GM12878 (cell line): ENCODE data around the gene SVIL. TPM values are rescaled to one million over a fixed set of nuclear protein-coding genes. Genes with fewer than 3 reads are reported as not detected.
"Not testable (repeated sequence)": the region's sequence is repeated elsewhere in the genome, so short reads cannot be mapped to it uniquely, and the experiment has no call there.

Experiments
- ATAC-seq: fragments of 200-7000 bp; cut with Tn5 transposase; 3 replicates; pipeline ENCODE4 v1.9.1; 2020; ENCODE audit warnings: mild to moderate bottlenecking, moderate library complexity
- BruUV-seq: library from RNA; stranded (reverse); fragments of 400-500 nt; replicated peaks from 2 replicates; lab custom pipeline; 2021; lab: Mats Ljungman, UMichigan
- CTCF ChIA-PET: fragments of 300-600 bp; sonication (Branson Sonifier 250); formaldehyde crosslinking; extraction: SDS; loops from one replicate; lab custom pipeline; 2021; ENCODE audit warnings: inconsistent platforms; lab: Yijun Ruan, JAX
- POLR2A ChIA-PET: fragments of 350-600 bp; formaldehyde crosslinking; extraction: SDS; loops from one replicate; lab custom pipeline; 2021; ENCODE audit warnings: inconsistent platforms; lab: Charles Lee
- RAD21 ChIA-PET: fragments of 300-600 bp; sonication (Branson Sonifier 250); formaldehyde crosslinking; loops from one replicate; lab custom pipeline; 2023; ENCODE audit warnings: antibody characterized with exemption; ENCODE audit not compliant: unreplicated experiment; lab: Charles Lee
- SMC1A ChIA-PET: fragments of 300-600 bp; sonication (Branson Sonifier 250); formaldehyde crosslinking; loops from one replicate; lab custom pipeline; 2023; ENCODE audit not compliant: unreplicated experiment, uncharacterized antibody; lab: Charles Lee
- DNase-seq: peaks from one replicate; pipeline ENCODE4 v3.0.0-alpha.2; 2011; ENCODE audit warnings: low read depth, low spot score
- FAIRE-seq: peaks from 3 replicates; lab custom pipeline; 2011; peaks lifted over from hg19 to GRCh38; lab: Jason Lieb, UNC
- H2AFZ ChIP-seq: 2 replicates; pipeline ENCODE4 v1.6.0; 2011; ENCODE audit warnings: low read depth, low read length, control low read depth; ENCODE audit not compliant: control insufficient read depth
- H3K27ac ChIP-seq: 2 replicates; pipeline ENCODE4 v1.5.1; 2011; ENCODE audit warnings: control low read depth; ENCODE audit not compliant: control insufficient read depth, insufficient read depth
- H3K27me3 ChIP-seq, 2 experiments: replicated peaks in 1 of 2; 2 replicates each; pipeline versions ENCODE4 v1.6.0 to v1.6.1; 2011; ENCODE audit warnings: low read length in 1 of 2; ENCODE audit not compliant: control insufficient read depth in 2 of 2, insufficient read depth in 2 of 2
- H3K36me3 ChIP-seq, 2 experiments: 2 replicates each; pipeline ENCODE4 v1.5.1; 2011; ENCODE audit warnings: low read length in 1 of 2; ENCODE audit not compliant: control insufficient read depth in 2 of 2, insufficient read depth in 2 of 2
- H3K4me1 ChIP-seq: 2 replicates; pipeline ENCODE4 v1.6.1; 2011; ENCODE audit warnings: mild to moderate bottlenecking, low read length, moderate library complexity, mixed read lengths; ENCODE audit not compliant: control insufficient read depth, insufficient read depth
- H3K4me2 ChIP-seq: 2 replicates; pipeline ENCODE4 v1.6.0; 2011; ENCODE audit warnings: control low read depth; ENCODE audit not compliant: control insufficient read depth, insufficient read depth
- H3K4me3 ChIP-seq: fragments of 200-600 bp; sonication (generic); 2 replicates; pipeline ENCODE4 v1.5.1; 2016
- H3K79me2 ChIP-seq: 2 replicates; pipeline ENCODE4 v1.6.0; 2011; ENCODE audit warnings: low read length; ENCODE audit not compliant: control insufficient read depth, insufficient read depth
- H3K9ac ChIP-seq: 2 replicates; pipeline ENCODE4 v1.8.0; 2011; ENCODE audit warnings: low read length, control low read depth, mixed read lengths; ENCODE audit not compliant: control insufficient read depth, insufficient read depth
- H3K9me3 ChIP-seq: replicated peaks from 3 replicates; pipeline ENCODE4 v1.5.1; 2011; ENCODE audit warnings: mild to moderate bottlenecking, low read length; ENCODE audit not compliant: control insufficient read depth, insufficient read depth
- H4K20me1 ChIP-seq: 2 replicates; pipeline ENCODE4 v1.6.0; 2011; ENCODE audit not compliant: control insufficient read depth, insufficient read depth
- ATF3 ChIP-seq: IDR thresholded peaks from 2 replicates; pipeline ENCODE4 v1.6.1; 2011; ENCODE audit warnings: low read depth, mild to moderate bottlenecking, low read length, moderate library complexity, borderline replicate concordance; ENCODE audit errors: extremely low read depth
- CEBPB ChIP-seq, 2 experiments: fragments of 150-350 bp in 1 of 2; IDR thresholded peaks; 2 replicates each; pipeline ENCODE4 v1.6.1; 2012 to 2014; ENCODE audit warnings: low read depth in 2 of 2, low read length in 2 of 2, borderline replicate concordance in 1 of 2, inconsistent platforms in 1 of 2
- CEBPZ ChIP-seq: fragments of 150-350 bp; IDR thresholded peaks from 2 replicates; pipeline ENCODE4 v1.6.1; 2016; ENCODE audit warnings: low read depth, low read length
- IKZF1 ChIP-seq: fragments of 450-650 bp; conservative IDR thresholded peaks from 2 replicates; pipeline ENCODE4 v1.6.1; 2017; ENCODE audit warnings: antibody characterized with exemption, mild to moderate bottlenecking
- IKZF2 ChIP-seq, 2 experiments: fragments of 450-650 bp; IDR thresholded peaks; 2 replicates each; pipeline ENCODE4 v1.6.1; 2017; ENCODE audit warnings: mild to moderate bottlenecking in 2 of 2, moderate library complexity in 2 of 2
- MYC ChIP-seq: IDR thresholded peaks from 2 replicates; pipeline ENCODE4 v1.6.1; 2011; ENCODE audit warnings: mild to moderate bottlenecking, low read length, moderate library complexity, inconsistent platforms; ENCODE audit not compliant: insufficient read depth, insufficient replicate concordance, insufficient read length, severe bottlenecking
- PAX8 ChIP-seq: fragments of 450-650 bp; IDR thresholded peaks from 2 replicates; pipeline ENCODE4 v1.6.1; 2017; ENCODE audit warnings: mild to moderate bottlenecking, moderate library complexity
- POLR2AphosphoS5 ChIP-seq: IDR thresholded peaks from 2 replicates; pipeline ENCODE4 v1.6.1; 2011; ENCODE audit warnings: mild to moderate bottlenecking, low read length, inconsistent platforms
- TCF3 ChIP-seq: IDR thresholded peaks from 2 replicates; pipeline ENCODE4 v1.6.1; 2012; ENCODE audit warnings: low read depth, mild to moderate bottlenecking, low read length, borderline replicate concordance; ENCODE audit not compliant: insufficient read depth
- ZZZ3 ChIP-seq: IDR thresholded peaks from 2 replicates; pipeline ENCODE4 v1.6.1; 2011; ENCODE audit warnings: low read depth; ENCODE audit not compliant: control insufficient read depth, insufficient read length
- WGBS: methylation state at CpG from one replicate; pipeline ENCODE4 v1.1.6; 2016; ENCODE audit warnings: low lambda C conversion rate; ENCODE audit not compliant: insufficient replicate concordance, insufficient coverage; ENCODE audit errors: missing lambda C conversion rate; 5-methylcytosine and 5-hydroxymethylcytosine counted together
- in situ Hi-C: fragments of 300-500 bp; cut with MboI; formaldehyde crosslinking; loops from 9 replicates; pipeline ENCODE4 v1.14.3; 2018; ENCODE audit warnings: mixed read lengths
- intact Hi-C: fragments of 100-400 bp; cut with micrococcal nuclease; formaldehyde crosslinking; loops from one replicate; pipeline ENCODE4 v1.14.2; 2022; ENCODE audit not compliant: unreplicated experiment
- polyA plus RNA-seq, 11 experiments: library from polyadenylated mRNA; depleted of rRNA in 4 of 11; unstranded in 6 of 11; stranded (reverse) in 5 of 11; fragments of >200 nt; fragmentation: Nextera tagmentation in 4 of 11; fragmentation: Illumina TruSeq in 1 of 11; extraction: Ambion mirVana in 4 of 11; extraction: Trizol in 1 of 11; gene quantifications; 1 replicate in 1 of 11; 2 replicates in 10 of 11; pipeline versions ENCODE4 v1.2.1 to v1.2.3, GENCODE V29; 2011 to 2016; ENCODE audit warnings: inconsistent platforms in 2 of 11, missing spikeins in 2 of 11, low read depth in 1 of 11
- total RNA-seq, 4 experiments: library from RNA; depleted of rRNA in 3 of 4; stranded (reverse); fragments of >200 nt in 3 of 4; fragmentation: Illumina TruSeq in 1 of 4; extraction: Trizol in 1 of 4; gene quantifications; 2 replicates each; pipeline versions ENCODE4 v1.2.1 to v1.2.3, GENCODE V29; 2013 to 2021
- TF ChIP-seq, protein P1 (sequence below): IDR thresholded peaks from 2 replicates; pipeline ENCODE4 v1.6.1; 2012; ENCODE audit warnings: low read depth, low read length, improper control_type of control experiment

SVIL gene
- total and polyA plus RNA-seq, 10 of the 15 experiments (the other 5 are each of a cell fraction or from before 2014, with no cell fraction given) = 0.22 to 1.9 (median 0.87) TPM

GRCh38 chr10:29567003-29567402 is 67.8 kb downstream of the SVIL start:
- H3K36me3 ChIP-seq = no peaks in the 10 kb centered on the region
- in situ Hi-C loops (no loop called here), intact Hi-C loops (no loop called here)
- 42% methylated on average over 9 of the region's 9 CpGs for WGBS
- no peak overlapping the region for H3K4me3 ChIP-seq
- SMC1A ChIA-PET = no interaction called here
- DNase-seq (no peak), FAIRE-seq (no peak), ATAC-seq (no peak)
- H3K4me2 ChIP-seq = no peak overlapping the region
- no peak overlapping the region for H2AFZ ChIP-seq
- no peak overlapping the region for H3K9ac ChIP-seq
- no peaks in the 10 kb centered on the region for H3K79me2 ChIP-seq
- BruUV-seq = no TSS peak
- no peaks in the 10 kb centered on the region; the same call in 2 of the 3 replicates for H3K9me3 ChIP-seq
- TF ChIP-seq TCF3 (no peak), IKZF1 (no peak), ATF3 (no peak), CEBPB (IDR thresholded peaks at IDR 0.05; ENCODE audit: borderline replicate concordance in 1 of 2, low read depth in 2 of 2, low read length in 2 of 2) (no peak), IKZF2 (IDR thresholded peaks at IDR 0.05) (no peak), CEBPZ (no peak), MYC (no peak), ZZZ3 (no peak), PAX8 (no peak), POLR2AphosphoS5 (no peak)
- TF ChIP-seq, protein P1, sequence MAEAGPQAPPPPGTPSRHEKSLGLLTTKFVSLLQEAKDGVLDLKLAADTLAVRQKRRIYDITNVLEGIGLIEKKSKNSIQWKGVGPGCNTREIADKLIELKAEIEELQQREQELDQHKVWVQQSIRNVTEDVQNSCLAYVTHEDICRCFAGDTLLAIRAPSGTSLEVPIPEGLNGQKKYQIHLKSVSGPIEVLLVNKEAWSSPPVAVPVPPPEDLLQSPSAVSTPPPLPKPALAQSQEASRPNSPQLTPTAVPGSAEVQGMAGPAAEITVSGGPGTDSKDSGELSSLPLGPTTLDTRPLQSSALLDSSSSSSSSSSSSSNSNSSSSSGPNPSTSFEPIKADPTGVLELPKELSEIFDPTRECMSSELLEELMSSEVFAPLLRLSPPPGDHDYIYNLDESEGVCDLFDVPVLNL = no peak
- H3K27ac ChIP-seq = no peak overlapping the region
- POLR2A ChIA-PET = interaction anchor here (0.7 kb wide), 1 partner anchor 9 kb away, joined by 3 read pairs; no protein-coding TSS in a partner anchor
- H3K27me3 ChIP-seq = no peaks in the 10 kb centered on the region
- H3K4me1 ChIP-seq = no peaks in the 10 kb centered on the region
- CTCF ChIA-PET = no interaction called here
- RAD21 ChIA-PET = no interaction called here
- H4K20me1 ChIP-seq = no peaks in the 10 kb centered on the region

GRCh38 chr10:29566209-29566608 is 68.6 kb downstream of the SVIL start:
- H3K79me2 ChIP-seq, BruUV-seq, H4K20me1 ChIP-seq, FAIRE-seq, H2AFZ ChIP-seq, H3K27ac ChIP-seq, H3K4me1 ChIP-seq, intact Hi-C loops, SMC1A ChIA-PET, H3K36me3 ChIP-seq, H3K4me2 ChIP-seq, DNase-seq, RAD21 ChIA-PET, in situ Hi-C loops, H3K9ac ChIP-seq, CTCF ChIA-PET, H3K27me3 ChIP-seq, ATAC-seq, H3K4me3 ChIP-seq, H3K9me3 ChIP-seq: not testable (repeated sequence)
- 17% methylated on average over 7 of the region's 7 CpGs for WGBS
- POLR2A ChIA-PET = interaction anchor here (0.7 kb wide), 1 partner anchor 8 kb away, joined by 3 read pairs; no protein-coding TSS in a partner anchor
